HUES48 (cell line): ENCODE results near the gene GRIA2.

Experiments
- H3K27ac ChIP-seq: one replicate; pipeline ENCODE4 v1.7.0; 2013; ENCODE audit warnings: low read depth, low read length, inconsistent platforms
- H3K27me3 ChIP-seq: 2 replicates; pipeline ENCODE4 v1.6.1; 2013; ENCODE audit warnings: mild to moderate bottlenecking, low read length; ENCODE audit not compliant: control insufficient read depth, insufficient read depth
- H3K36me3 ChIP-seq: 2 replicates; pipeline ENCODE4 v1.6.1; 2013; ENCODE audit warnings: low read length; ENCODE audit not compliant: control insufficient read depth, insufficient read depth
- H3K4me1 ChIP-seq: 2 replicates; pipeline ENCODE4 v1.6.1; 2013; ENCODE audit warnings: mild to moderate bottlenecking, low read length; ENCODE audit not compliant: control insufficient read depth, insufficient read depth
- H3K4me3 ChIP-seq: 2 replicates; pipeline ENCODE4 v1.5.1; 2013; ENCODE audit warnings: mild to moderate bottlenecking, low read depth, low read length
- H3K9ac ChIP-seq: 2 replicates; pipeline ENCODE4 v1.6.1; 2013; ENCODE audit warnings: mild to moderate bottlenecking, low read depth, low read length, moderate library complexity
- H3K9me3 ChIP-seq: 2 replicates; pipeline ENCODE4 v1.6.1; 2013; ENCODE audit warnings: low read length; ENCODE audit not compliant: control insufficient read depth, insufficient read depth

GRIA2 gene

GRCh38 chr4:157363360-157363759 is 142.8 kb downstream of the GRIA2 start:
- no peak overlapping the region for H3K27ac ChIP-seq
- no peaks in the 10 kb centered on the region for H3K27me3 ChIP-seq
- peaks cover 9% of the 10 kb centered on the region; the same call in 1 of the 2 replicates for H3K4me1 ChIP-seq
- no peak overlapping the region for H3K4me3 ChIP-seq
- no peaks in the 10 kb centered on the region for H3K36me3 ChIP-seq
- H3K9me3 ChIP-seq, result no peaks in the 10 kb centered on the region
- H3K9ac ChIP-seq, result no peak overlapping the region

- Histone ChIP-seq H3K27me3 (no peaks in the 10 kb centered on the region), H3K36me3 (no peaks in the 10 kb centered on the region), H3K27ac (no peak overlapping the region), H3K4me3 (no peak overlapping the region), H3K4me1 (peaks cover 6% of the 10 kb centered on the region; the same call in 1 of the 2 replicates), H3K9me3 (no peaks in the 10 kb centered on the region), H3K9ac (no peak overlapping the region)
Measured at GRCh38 chr4:157372154-157372553, 151.6 kb downstream of the GRIA2 start.

GRCh38 chr4:157372567-157372966 is 152.0 kb downstream of the GRIA2 start:
- H3K27ac ChIP-seq, result no peak overlapping the region
- no peak overlapping the region for H3K9ac ChIP-seq
- H3K4me3 ChIP-seq, result no peak overlapping the region
- peaks cover 6% of the 10 kb centered on the region; the same call in 1 of the 2 replicates for H3K4me1 ChIP-seq
- H3K36me3 ChIP-seq, result no peaks in the 10 kb centered on the region
- H3K27me3 ChIP-seq, result no peaks in the 10 kb centered on the region
- no peaks in the 10 kb centered on the region for H3K9me3 ChIP-seq

GRCh38 chr4:157389741-157390140 is 169.2 kb downstream of the GRIA2 start:
- peaks cover 6% of the 10 kb centered on the region; the same call in 1 of the 2 replicates for H3K4me1 ChIP-seq
- no peaks in the 10 kb centered on the region for H3K27me3 ChIP-seq
- H3K36me3 ChIP-seq, result no peaks in the 10 kb centered on the region
- no peak overlapping the region for H3K27ac ChIP-seq
- H3K9ac ChIP-seq, result no peak overlapping the region
- H3K9me3 ChIP-seq, result no peaks in the 10 kb centered on the region
- no peak overlapping the region for H3K4me3 ChIP-seq

- no peaks in the 10 kb centered on the region for H3K27me3 ChIP-seq
- H3K36me3 ChIP-seq, result no peaks in the 10 kb centered on the region
- no peak overlapping the region for H3K27ac ChIP-seq
- H3K4me1 ChIP-seq, result no peaks in the 10 kb centered on the region
- no peak overlapping the region for H3K4me3 ChIP-seq
- no peaks in the 10 kb centered on the region for H3K9me3 ChIP-seq
- no peak overlapping the region for H3K9ac ChIP-seq
Measured at GRCh38 chr4:157405070-157405469, 184.5 kb downstream of the GRIA2 start.
